HepG2 (cell line): ENCODE measurements around the gene UBALD1. TPM values are rescaled to one million over a fixed set of nuclear protein-coding genes. Genes with fewer than 3 reads are reported as not detected.

Source experiments
- CBFB ChIP-seq: sonication (generic); formaldehyde crosslinking; IDR thresholded peaks from 2 replicates; pipeline ENCODE4 v1.4.0; 2020; ENCODE audit warnings: missing genetic modification reagents
- HMG20A ChIP-seq: IDR thresholded peaks from 2 replicates; pipeline ENCODE4 v1.6.1; 2016; ENCODE audit warnings: borderline replicate concordance
- MIXL1 ChIP-seq: IDR thresholded peaks from 2 replicates; pipeline ENCODE4 v1.6.1; 2016
- NFKB2 ChIP-seq: sonication (generic); formaldehyde crosslinking; IDR thresholded peaks from 2 replicates; pipeline ENCODE4 v1.4.0; 2020; ENCODE audit warnings: missing genetic modification reagents, borderline replicate concordance
- NKX3-1 ChIP-seq: sonication (generic); formaldehyde crosslinking; IDR thresholded peaks from 2 replicates; pipeline ENCODE4 v1.5.0; 2020; ENCODE audit warnings: missing genetic modification reagents
- PRDM15 ChIP-seq: sonication (generic); formaldehyde crosslinking; IDR thresholded peaks from 2 replicates; pipeline ENCODE4 v1.4.0; 2020; ENCODE audit warnings: missing genetic modification reagents
- SRSF1 ChIP-seq: fragments of 200-400 bp; formaldehyde crosslinking; optimal IDR thresholded peaks from 2 replicates; pipeline ENCODE3; 2017; ENCODE audit warnings: mild to moderate bottlenecking, low read depth, low read length, moderate library complexity
- TBX3 ChIP-seq: fragments of 450-650 bp; IDR thresholded peaks from 2 replicates; pipeline ENCODE4 v1.6.1; 2017; ENCODE audit warnings: antibody characterized with exemption, mild to moderate bottlenecking, inconsistent platforms, borderline replicate concordance
- THAP8 ChIP-seq: sonication (generic); formaldehyde crosslinking; IDR thresholded peaks from 2 replicates; pipeline ENCODE4 v1.5.1; 2020; ENCODE audit warnings: missing genetic modification reagents, mild to moderate bottlenecking, borderline replicate concordance
- ZBTB42 ChIP-seq: sonication (generic); formaldehyde crosslinking; IDR thresholded peaks from 2 replicates; pipeline ENCODE4 v1.5.0; 2020; ENCODE audit warnings: mild to moderate bottlenecking, missing genetic modification reagents
- ZFP82 ChIP-seq: sonication (generic); formaldehyde crosslinking; IDR thresholded peaks from 2 replicates; pipeline ENCODE4 v1.5.1; 2020; ENCODE audit warnings: mild to moderate bottlenecking, missing genetic modification reagents, borderline replicate concordance
- ZMYM4 ChIP-seq: sonication (generic); formaldehyde crosslinking; IDR thresholded peaks from 2 replicates; pipeline ENCODE4 v1.8.1; 2023; ENCODE audit warnings: mild to moderate bottlenecking, missing genetic modification reagents
- ZNF558 ChIP-seq: sonication (generic); formaldehyde crosslinking; IDR thresholded peaks from 2 replicates; pipeline ENCODE4 v1.9.0; 2022; ENCODE audit warnings: mild to moderate bottlenecking, missing genetic modification reagents, borderline replicate concordance
- ZSCAN29 ChIP-seq: sonication (generic); formaldehyde crosslinking; conservative IDR thresholded peaks from 2 replicates; pipeline ENCODE4 v1.4.0; 2020; ENCODE audit warnings: mild to moderate bottlenecking, missing genetic modification reagents
- ZSCAN9 ChIP-seq: IDR thresholded peaks from 2 replicates; pipeline ENCODE4 v1.6.1; 2016; ENCODE audit warnings: borderline replicate concordance
- polyA plus RNA-seq, 8 experiments: library from polyadenylated mRNA; depleted of rRNA in 3 of 8; stranded (reverse) in 7 of 8; unstranded in 1 of 8; fragments of >200 nt; fragmentation: Illumina TruSeq in 4 of 8; extraction: Trizol in 4 of 8; gene quantifications; 2 replicates each; pipeline versions ENCODE4 v1.2.1 to v1.2.3, GENCODE V29; 2011 to 2016; ENCODE audit warnings: low read depth in 4 of 8, missing spikeins in 1 of 8, mixed read lengths in 1 of 8; ENCODE audit not compliant: insufficient read depth in 1 of 8
- total RNA-seq, 5 experiments: library from RNA; depleted of rRNA; stranded (reverse); fragments of >200 nt; fragmentation: Illumina TruSeq; extraction: Trizol; gene quantifications; 2 replicates each; pipeline ENCODE4 v1.2.3, GENCODE V29; 2016; ENCODE audit warnings: low read depth in 1 of 5
- TF ChIP-seq, protein P1 (sequence below): sonication (generic); formaldehyde crosslinking; IDR thresholded peaks from 2 replicates; pipeline ENCODE4 v1.8.1; 2023; ENCODE audit warnings: mild to moderate bottlenecking, inconsistent platforms, moderate library complexity, missing genetic modification reagents, borderline replicate concordance
- TF ChIP-seq, protein P2 (sequence below): sonication (generic); formaldehyde crosslinking; IDR thresholded peaks from 2 replicates; pipeline ENCODE4 v1.4.0; 2020; ENCODE audit warnings: mild to moderate bottlenecking, missing genetic modification reagents
- TF ChIP-seq, protein P3 (sequence below): sonication (generic); formaldehyde crosslinking; conservative IDR thresholded peaks from 2 replicates; pipeline ENCODE4 v1.5.0; 2020; ENCODE audit warnings: missing genetic modification reagents
- TF ChIP-seq, protein P4 (sequence below): sonication (generic); formaldehyde crosslinking; IDR thresholded peaks from 2 replicates; pipeline ENCODE4 v1.4.0; 2020; ENCODE audit warnings: mild to moderate bottlenecking, low read depth, missing genetic modification reagents

UBALD1 gene
- total and polyA plus RNA-seq, 2 of the 13 experiments (the other 11 are each of a cell fraction or from before 2014, with no cell fraction given) = 6.8 to 12.3 TPM

- TF ChIP-seq THAP8 (no peak), PRDM15 (peak; percentile 93), ZSCAN29 (CRISPR knock-in tag) (0 out of 2 replicates have a peak, but pooled peaks have one; percentile 48), SRSF1 (peak; percentile 39), ZFP82 (CRISPR knock-in tag) (peak; percentile 33; the same call in 1 of the 2 replicates), ZBTB42 (CRISPR knock-in tag) (no peak), MIXL1 (CRISPR knock-in tag) (no peak), HMG20A (CRISPR knock-in tag) (no peak), NFKB2 (CRISPR knock-in tag) (peak; percentile 63; the same call in 1 of the 2 replicates), TBX3 (peak; percentile 35; the same call in 1 of the 2 replicates), NKX3-1 (0 out of 2 replicates have a peak, but pooled peaks have one; percentile 47), ZMYM4 (CRISPR knock-in tag) (peak; percentile 51; the same call in 1 of the 2 replicates), CBFB (CRISPR knock-in tag) (0 out of 2 replicates have a peak, but pooled peaks have one; percentile 11), ZNF558 (CRISPR knock-in tag) (no peak), ZSCAN9 (peak; percentile 59; the same call in 1 of the 2 replicates)
- TF ChIP-seq, protein P1, sequence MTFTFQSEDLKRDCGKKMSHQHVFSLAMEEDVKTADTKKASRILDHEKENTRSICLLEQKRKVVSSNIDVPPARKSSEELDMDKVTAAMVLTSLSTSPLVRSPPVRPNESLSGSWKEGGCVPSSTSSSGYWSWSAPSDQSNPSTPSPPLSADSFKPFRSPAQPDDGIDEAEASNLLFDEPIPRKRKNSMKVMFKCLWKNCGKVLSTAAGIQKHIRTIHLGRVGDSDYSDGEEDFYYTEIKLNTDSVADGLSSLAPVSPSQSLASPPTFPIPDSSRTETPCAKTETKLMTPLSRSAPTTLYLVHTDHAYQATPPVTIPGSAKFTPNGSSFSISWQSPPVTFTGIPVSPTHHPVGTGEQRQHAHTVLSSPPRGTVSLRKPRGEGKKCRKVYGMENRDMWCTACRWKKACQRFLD (CRISPR knock-in tag) = no peak; the same call in 1 of the 2 replicates
- TF ChIP-seq, protein P2, sequence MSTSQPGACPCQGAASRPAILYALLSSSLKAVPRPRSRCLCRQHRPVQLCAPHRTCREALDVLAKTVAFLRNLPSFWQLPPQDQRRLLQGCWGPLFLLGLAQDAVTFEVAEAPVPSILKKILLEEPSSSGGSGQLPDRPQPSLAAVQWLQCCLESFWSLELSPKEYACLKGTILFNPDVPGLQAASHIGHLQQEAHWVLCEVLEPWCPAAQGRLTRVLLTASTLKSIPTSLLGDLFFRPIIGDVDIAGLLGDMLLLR (CRISPR knock-in tag) = no peak
- TF ChIP-seq, protein P3, sequence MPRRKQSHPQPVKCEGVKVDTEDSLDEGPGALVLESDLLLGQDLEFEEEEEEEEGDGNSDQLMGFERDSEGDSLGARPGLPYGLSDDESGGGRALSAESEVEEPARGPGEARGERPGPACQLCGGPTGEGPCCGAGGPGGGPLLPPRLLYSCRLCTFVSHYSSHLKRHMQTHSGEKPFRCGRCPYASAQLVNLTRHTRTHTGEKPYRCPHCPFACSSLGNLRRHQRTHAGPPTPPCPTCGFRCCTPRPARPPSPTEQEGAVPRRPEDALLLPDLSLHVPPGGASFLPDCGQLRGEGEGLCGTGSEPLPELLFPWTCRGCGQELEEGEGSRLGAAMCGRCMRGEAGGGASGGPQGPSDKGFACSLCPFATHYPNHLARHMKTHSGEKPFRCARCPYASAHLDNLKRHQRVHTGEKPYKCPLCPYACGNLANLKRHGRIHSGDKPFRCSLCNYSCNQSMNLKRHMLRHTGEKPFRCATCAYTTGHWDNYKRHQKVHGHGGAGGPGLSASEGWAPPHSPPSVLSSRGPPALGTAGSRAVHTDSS = no peak
- TF ChIP-seq, protein P4, sequence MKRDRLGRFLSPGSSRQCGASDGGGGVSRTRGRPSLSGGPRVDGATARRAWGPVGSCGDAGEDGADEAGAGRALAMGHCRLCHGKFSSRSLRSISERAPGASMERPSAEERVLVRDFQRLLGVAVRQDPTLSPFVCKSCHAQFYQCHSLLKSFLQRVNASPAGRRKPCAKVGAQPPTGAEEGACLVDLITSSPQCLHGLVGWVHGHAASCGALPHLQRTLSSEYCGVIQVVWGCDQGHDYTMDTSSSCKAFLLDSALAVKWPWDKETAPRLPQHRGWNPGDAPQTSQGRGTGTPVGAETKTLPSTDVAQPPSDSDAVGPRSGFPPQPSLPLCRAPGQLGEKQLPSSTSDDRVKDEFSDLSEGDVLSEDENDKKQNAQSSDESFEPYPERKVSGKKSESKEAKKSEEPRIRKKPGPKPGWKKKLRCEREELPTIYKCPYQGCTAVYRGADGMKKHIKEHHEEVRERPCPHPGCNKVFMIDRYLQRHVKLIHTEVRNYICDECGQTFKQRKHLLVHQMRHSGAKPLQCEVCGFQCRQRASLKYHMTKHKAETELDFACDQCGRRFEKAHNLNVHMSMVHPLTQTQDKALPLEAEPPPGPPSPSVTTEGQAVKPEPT = no peak
Measured at GRCh38 chr16:4616047-4616811, 1.5 kb upstream of the UBALD1 start (continued).
